GM19397 (cell line): ENCODE data around the gene MAP2K6.

Experiments
- ATAC-seq: cut with Tn5 transposase; IDR thresholded peaks from one replicate; pipeline ENCODE4 v1.9.1; 2021; ENCODE audit warnings: mild to moderate bottlenecking, moderate library complexity; ENCODE audit not compliant: unreplicated experiment

MAP2K6 gene

DNA sequence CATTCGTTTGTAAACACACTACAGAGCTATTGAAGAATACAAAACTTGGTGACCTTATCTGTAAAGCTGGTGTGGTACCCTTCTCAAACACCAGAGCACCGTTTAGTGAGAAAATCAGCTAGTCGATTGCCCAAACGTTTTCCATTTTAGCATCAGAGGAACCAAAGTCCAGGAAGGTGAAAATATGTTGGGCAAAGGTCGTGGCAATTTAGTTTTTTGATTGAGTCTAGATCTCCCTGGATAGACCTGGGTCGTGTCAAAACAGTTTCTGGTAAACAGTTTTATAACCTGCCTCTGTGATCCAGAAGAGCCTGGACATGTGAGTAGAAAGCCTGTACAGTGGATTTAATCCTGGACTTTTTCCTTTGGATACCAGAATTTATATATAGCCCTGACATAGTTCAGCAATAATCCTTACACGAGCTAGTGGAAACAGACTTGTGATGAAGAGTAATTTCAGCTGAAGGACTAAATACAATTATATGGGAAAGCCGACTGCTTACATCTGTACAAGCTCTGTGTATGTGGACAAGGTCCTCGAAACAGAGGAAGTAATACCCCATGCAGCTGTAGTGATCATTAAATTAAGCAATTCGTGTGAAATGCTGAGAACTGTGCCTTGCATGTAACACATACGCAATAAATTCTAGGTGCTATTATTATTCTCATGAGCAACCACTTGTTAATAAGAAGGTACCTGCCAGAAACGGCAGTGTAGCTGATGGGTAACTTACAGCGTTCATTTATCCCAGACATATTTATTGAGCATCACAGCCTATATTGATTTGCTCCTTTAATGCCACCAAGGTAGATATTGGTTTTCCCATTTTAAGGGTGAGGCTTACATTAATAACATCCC is 72.5 kb downstream of the MAP2K6 start:
- no peak for ATAC-seq

DNA sequence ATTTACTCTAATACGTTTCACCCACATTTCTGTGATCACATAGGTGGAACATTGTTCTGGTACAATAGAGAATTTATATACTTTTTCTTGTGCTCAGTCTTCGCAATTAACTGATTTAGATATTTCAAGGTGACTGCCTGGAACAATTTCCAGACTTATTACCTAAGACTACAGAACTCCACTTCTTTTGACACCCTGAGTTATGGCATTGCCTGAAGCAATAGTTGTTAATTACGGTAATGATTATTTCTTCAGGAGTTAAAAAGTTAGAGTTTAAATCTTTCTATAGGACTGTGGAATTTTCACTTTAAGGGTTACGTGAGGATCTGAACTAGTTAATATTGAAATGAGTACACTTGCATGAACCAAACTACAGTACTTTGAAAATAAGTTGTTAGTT is 74.8 kb downstream of the MAP2K6 start:
- ATAC-seq: no peak

DNA sequence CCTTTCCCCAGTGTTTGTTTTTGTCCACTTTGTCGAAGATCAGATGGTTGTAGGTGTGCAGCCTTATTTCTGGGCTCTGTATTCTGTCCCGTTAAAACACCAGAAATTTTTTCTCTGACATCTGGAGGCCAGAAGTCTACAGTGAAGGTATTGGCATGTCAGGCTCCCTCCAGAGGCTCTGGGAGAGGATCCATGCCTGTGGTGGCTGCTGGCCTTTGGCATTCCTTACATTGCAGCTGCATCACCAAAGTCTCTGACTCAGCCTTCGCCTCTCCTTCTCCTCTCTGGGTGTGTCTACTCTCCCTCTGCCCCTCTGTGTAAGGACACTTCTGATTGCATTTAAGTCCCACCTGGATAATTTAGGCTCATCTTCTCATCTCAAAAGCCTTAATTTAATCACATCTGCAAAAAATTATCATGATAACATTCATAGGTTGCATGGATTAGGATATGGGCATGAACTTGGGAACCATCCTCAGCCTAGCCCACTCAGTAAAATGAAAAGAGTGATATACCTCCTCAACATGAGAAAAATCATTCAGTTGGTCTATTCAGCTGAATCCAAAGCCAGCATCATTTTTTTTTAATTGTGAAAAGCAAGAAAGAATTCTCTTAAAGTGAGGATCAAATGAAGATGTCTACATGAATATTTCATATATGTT is 78.0 kb downstream of the MAP2K6 start:
- ATAC-seq: no peak

DNA sequence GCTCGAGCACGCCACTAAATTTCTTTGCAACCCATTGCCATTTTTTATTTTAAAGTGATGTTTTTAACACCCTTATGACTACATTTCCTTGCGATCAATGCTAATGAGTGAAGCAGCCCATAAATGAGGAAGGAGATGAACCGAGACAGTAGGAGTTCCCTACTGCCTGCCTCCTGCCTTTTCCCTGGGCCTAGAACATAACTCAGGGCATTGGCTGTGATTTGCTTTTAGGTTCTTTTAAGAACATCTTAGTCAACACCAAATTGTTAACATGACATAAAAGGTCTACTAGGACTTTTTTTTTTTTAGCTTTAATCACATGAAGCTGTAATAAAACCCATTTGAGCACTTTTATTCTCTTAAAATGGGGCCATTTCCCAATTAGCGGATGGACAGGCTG is 81.3 kb downstream of the MAP2K6 start:
- no peak for ATAC-seq

DNA sequence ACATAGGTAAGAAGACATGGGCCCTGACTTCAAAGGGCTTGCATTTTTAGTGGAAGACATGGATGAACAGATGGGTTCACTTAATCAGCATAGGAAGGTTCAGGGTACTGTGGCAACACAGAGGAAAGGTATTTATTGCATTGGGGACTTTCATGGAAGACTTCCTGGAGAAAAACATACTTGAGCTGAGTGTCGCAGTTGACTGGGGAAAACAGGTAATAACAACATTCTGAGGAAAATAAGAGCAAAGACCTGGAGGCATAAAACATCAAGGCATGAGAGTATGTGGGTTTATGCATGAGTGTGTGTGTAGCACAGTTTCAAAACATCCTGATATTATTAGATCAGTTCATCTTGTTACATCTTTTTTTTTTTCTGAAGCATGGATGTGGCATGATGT is 82.7 kb downstream of the MAP2K6 start:
- ATAC-seq: no peak

DNA sequence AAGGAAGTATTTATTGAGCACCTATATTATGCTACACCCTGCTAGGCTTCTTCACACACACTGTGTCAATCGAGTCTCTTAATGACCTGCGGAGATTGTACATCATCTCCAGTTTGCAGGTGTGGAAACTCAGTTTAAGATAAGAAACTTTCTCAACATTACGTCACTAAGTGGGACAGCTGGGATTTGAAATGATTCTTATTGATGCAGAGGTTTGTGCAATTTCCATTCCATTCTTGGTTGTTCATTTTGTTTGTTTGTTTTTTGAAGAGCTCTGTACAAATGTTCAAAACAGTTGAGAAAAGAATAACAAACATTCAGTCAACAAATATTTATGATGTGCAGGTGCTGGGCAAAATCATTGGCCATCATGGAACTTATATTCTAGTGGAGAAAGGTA is 84.8 kb downstream of the MAP2K6 start:
- ATAC-seq: no peak

DNA sequence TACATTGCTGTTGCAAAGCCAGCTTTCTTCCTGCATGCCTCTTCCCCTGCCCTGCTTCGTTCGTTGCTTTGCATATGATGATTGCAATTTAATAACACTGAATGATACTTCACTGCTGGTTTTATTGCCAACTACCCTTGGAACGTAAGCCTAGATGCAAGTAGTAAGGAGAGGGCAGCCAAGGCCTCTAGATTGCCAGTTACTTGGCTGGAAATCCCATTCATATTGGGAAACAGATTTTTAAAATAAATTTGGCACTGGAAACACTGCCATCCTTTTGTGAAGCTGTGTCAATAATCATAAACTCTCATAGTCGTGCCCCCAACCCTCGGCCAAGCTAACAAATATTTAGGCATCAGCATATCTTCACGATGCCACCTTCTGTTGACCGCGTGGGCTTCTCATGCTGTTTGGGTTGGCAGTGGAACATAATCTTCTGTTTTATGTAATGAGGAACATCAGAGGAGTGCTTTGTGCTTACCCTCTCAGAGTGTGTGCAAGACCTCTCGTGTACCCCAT is 86.5 kb downstream of the MAP2K6 start:
- no peak for ATAC-seq

DNA sequence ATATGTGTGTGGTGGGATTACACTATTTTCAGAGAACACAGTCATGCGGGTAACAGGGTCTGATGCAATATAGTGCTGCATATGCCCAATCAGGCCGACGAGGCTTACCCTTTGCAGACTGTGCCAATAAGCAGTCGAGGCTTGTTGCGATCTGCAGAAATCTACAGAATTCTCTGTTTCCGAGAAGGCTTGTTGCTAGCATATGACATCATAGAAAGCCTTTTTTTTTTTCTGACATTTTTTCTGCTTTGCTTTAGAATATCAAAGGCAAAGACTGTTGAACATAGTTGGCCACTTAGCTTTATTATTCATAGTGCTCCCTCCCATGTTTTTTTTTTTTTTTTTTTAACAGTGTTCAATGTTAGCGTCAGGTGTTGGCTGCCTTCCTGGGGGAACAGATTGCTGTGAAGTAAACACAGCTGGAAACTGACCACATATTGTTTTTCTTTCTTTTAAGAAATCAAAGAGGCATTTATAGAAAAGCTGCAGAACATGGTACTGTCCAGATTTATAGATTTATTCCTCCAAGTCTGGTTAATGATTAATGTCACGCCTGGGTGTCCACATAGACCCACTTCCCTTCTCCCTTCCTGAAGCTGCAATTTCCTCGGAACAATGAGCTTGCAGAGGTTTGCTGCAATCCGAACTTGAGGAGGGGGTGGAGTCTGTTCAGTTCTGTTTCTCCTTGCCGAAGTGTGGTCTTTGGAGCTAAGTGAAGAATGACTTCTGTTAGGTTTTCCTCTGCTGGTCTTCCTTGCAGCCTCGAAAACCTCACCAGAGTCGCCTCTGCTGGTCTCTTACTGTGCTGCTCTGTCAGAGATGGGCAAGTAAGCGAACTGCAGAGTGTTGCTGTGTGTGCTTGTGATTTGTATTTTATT is 87.3 kb downstream of the MAP2K6 start:
- ATAC-seq: no peak

DNA sequence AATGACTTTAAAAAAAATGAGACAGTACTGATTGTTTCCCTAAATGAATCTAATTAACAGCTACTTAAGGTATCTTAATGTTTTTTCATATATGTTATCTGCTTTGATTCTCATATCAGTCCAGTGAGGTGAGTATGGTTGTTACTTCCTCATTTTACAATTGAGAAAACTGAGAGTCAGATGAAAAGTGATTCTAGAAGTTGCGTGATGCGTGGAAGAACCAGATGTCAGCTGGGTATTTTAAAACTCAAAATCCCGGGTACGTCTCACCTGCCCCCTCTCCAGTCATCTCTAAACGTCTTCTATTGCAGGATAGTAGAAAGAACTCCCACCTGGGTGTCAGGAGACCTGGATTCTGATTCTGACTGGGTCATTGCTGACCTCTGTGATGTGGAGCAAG is 89.2 kb downstream of the MAP2K6 start:
- ATAC-seq: peak; percentile 78

DNA sequence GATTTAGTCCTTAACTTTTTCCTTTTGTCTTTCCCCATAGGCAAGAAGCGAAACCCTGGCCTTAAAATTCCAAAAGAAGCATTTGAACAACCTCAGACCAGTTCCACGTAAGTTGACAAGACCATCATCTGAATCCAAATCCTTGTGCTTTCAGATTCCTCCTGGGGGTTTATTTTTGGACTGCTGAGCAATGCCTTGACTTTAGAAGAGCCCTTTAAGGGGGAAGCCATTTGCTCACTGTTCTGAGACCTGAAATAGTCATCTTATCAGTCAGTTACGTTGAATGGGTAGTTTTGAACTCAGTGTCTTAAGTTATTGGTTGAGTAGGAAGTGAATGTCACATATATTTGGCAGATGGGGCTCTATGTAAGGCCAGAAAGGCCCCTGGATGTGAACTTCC is 91.2 kb downstream of the MAP2K6 start:
- ATAC-seq: no peak

DNA sequence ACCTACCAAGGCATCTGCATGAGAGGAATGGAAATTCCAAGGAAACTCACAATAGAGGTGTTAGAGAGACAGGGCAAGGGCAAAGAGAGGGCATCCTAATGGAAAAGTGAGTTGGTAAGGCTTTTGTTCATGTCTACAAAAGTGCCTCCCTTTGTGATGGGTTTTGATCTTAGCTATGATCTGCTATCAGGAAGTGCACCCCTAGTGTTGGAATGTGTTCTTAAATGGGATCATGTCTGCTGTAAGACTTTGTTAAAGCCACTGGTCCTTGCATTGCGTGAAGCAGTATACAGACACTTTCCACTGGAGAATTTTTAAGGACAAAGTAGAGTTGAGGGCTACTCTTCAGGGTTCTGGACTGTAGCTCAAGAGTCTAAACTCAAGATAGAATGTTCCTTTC is 92.0 kb downstream of the MAP2K6 start:
- ATAC-seq: no peak

DNA sequence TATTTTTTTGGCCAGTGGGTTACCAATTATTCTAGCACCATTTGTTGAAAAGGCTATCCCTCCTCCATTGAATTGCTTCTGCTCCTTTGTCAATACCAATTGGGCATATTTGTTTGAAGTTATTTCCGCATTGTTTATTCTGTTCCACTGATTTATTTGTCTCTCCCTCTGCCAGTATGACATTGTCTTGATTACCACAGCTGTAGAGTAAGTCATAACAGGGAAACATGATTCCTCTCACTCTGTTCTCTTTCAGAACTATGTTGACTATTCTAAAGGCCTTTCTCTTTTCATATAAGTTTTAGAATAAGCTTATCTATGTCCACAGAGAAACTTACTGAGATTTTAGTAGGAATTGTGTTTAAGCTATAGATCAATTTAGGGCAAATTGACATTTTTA is 94.3 kb downstream of the MAP2K6 start:
- ATAC-seq: no peak

DNA sequence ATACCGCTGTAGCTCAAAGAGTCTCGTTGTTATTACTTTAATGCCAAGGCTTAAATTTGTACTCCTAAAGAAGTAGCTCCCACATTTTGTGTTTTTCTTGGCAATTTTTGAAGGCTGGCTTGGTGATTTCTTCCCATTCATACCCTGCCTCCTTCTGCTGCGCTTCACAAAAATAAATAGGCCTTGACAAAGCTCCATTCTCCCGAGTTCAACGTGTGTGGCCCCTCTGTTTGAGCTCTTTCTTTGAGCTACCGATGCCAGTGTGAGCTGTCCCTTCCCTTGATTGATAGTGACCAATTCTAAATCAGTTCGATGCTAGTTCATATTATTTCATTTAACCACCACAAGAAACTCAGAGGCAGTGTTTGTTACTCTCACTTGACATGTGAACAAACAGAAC is 96.8 kb downstream of the MAP2K6 start:
- ATAC-seq: no peak

DNA sequence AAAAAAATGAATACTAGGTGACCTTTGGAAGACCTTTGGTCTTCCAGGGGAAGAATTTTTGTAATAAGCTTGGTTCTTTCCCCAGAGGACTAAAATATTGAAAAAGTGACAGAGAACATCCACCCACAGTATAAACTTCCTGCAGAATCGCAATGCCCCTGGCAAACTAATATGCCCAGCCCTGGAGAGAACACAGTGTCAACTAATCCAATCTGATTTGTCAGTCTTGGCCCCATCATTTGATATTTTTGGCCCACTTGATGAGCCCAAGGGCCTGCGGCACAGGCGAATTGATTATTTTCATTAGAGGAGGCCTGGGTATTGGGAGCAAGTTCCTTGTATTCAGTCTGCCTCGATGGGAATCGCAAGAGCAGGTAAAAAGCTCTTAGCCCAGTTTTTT is 98.4 kb downstream of the MAP2K6 start:
- ATAC-seq: no peak

DNA sequence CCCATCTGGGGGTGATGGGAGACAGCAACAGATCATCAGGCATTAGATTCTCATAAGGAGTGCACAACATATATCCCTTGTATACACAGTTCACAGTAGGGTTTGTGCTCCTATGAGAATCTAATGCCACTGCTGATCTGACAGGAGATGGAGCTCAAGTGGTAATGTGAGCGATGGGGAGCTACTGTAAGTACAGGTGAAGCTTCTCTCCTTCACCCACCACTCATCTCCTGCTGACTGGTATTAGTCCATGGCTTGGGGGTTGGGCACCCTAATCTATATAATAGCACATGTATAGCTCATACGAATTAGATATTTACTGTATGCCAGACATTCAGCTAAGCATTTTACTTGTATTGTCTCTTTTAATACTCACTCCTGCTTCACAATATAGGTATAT is 101.7 kb downstream of the MAP2K6 start:
- ATAC-seq: no peak

DNA sequence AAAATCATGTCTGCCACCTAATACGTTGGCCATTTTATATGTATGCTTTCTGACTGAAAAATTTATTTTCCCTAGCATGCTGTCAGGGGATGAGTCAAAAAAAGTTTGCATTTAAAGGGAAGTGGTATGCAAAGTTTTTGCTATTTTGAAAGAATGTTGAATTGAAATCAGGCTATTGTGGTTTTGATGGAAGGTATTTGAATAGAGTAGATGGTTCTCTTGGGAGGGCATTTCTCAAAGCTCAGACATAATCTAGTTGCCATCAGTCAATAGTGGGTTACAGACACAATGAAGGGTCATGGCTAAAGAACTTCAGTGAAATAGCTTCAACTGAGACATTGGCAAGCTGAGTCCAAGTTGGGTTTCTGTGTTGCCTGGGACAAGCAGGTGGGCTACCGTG is 102.4 kb downstream of the MAP2K6 start:
- ATAC-seq: peak; percentile 90

DNA sequence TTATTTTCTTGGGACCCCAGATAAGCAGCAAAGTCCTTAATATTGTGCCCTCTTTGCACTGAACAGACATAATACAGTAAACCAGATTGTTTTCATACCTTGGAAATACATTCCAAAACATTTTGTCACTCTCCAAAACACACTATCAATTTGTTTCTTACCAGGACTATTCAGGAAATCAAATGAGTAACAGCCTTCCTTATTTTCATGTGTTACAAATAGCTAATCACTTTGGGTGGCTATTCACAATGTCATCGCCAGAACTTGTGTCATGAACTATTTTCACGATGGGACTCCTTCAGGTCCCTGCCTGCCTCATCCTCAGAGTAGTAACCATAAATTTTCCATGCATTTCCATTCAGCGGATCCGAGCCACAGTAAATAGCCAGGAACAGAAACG is 104.5 kb downstream of the MAP2K6 start:
- ATAC-seq: no peak

DNA sequence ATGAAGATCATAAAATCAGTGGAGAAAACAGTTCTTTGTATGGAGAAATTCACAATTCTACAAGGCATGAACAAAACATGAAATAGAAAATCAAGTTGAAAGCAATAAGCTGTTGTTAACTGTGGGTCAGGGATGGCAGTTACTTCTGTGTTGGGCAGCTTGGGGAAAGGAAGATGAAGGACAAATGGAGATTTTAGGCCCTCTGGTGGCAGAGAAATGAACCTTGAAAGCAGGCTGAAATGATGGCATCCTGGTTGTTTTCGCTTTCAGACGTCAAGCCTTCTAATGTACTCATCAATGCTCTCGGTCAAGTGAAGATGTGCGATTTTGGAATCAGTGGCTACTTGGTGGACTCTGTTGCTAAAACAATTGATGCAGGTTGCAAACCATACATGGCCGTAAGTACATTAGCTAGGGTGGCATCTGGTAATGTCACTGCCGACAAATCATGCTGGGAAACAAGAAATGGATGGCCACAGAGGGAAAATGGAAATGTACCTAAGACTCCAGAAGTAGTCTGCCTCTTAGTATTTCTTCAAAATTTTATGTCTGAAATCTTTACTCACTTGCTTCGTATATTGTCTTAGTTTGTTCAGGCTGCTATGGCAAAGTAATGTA is 108.9 kb downstream of the MAP2K6 start:
- ATAC-seq: peak; percentile 77

DNA sequence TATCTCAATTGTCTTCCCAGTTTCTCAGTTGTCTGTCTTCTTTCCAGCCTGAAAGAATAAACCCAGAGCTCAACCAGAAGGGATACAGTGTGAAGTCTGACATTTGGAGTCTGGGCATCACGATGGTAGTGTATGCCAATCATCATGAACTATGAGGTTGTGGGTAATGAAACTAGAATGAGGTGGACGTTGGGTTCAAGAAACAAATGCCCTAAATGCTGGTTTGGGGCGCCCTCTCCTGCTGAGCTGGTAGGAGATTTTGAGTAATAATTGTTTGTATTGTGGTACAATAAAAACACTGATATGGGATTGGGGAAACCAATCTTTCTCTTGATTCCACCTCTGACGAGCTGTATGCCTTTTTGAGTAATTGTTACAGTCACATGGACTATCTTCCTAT is 110.4 kb downstream of the MAP2K6 start:
- ATAC-seq: no peak

DNA sequence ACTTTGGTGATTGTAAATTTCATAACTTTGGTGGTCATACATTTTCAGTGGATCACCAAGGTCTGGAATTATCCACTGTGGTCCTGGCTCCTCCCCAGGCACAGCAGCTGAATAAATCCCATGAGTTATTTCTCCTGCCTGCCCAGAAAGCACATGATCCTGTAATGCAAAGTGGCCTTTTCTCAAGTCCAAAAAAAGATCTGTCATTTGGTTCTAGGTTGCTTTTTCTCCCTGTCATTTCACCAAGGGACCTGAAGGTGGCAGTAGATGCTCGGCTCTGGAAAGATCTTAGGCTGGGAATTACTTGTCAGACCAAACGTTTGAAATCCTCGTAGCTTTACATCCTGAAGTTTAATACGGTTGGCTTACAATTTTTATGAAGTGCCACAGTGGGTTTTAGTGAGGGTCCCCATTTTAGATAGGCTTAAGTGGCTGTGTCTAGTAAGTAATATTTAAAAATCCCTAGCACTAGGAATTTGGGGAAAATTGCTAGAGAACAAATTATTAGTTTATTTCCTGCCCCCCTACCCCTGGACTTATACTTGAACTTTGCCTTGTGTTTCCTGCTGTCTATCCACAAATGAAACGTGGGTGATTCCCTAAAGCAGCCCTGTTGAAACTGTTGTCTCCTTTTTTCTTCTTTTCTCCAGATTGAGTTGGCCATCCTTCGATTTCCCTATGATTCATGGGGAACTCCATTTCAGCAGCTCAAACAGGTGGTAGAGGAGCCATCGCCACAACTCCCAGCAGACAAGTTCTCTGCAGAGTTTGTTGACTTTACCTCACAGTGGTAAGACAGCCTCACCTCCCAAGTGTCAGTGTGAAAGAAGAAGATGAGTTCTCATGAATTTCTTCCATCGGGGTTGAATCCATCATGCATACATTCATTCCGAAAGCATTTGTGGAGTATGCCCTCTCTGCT is 111.7 kb downstream of the MAP2K6 start:
- no peak for ATAC-seq
